NB4 (cell line): ENCODE results near the gene SMIM13.
A peak's percentile ranks its signal among the peaks of the same experiment; 100 is the strongest.

Source experiments
- CTCF ChIP-seq: IDR thresholded peaks from one replicate; pipeline ENCODE4 v1.5.1; 2012; ENCODE audit warnings: low read depth, low read length
- MAX ChIP-seq: IDR thresholded peaks from 2 replicates; pipeline ENCODE4 v1.6.1; 2011; ENCODE audit warnings: low read depth, low read length
- POLR2A ChIP-seq: IDR thresholded peaks from 2 replicates; pipeline ENCODE4 v1.6.1; 2011; ENCODE audit warnings: mild to moderate bottlenecking; ENCODE audit not compliant: insufficient read length; ENCODE audit errors: extremely low read depth

GRCh38 chr6:11043961-11044711 lies 49.5 kb upstream of the SMIM13 start, which contains the start of gene ELOVL2:
- TF ChIP-seq MAX (no peak), CTCF (peak; percentile 6), POLR2A (no peak)
